ENCODE data around the gene MAST2. TPM values are rescaled to one million over a fixed set of nuclear protein-coding genes. Genes with fewer than 3 reads are reported as not detected.

Gene MAST2
- total RNA-seq, 6 experiments from 2014 or later: 27.8 to 40.7 (median 29.7) TPM

- peaks cover 28% of the 10 kb centered on the region for H3K4me1 Mint-ChIP-seq (ENCODE audit: low read depth)
Observed at GRCh38 chr1:45998020-45998617, 194.7 kb downstream of the MAST2 start.

DNA sequence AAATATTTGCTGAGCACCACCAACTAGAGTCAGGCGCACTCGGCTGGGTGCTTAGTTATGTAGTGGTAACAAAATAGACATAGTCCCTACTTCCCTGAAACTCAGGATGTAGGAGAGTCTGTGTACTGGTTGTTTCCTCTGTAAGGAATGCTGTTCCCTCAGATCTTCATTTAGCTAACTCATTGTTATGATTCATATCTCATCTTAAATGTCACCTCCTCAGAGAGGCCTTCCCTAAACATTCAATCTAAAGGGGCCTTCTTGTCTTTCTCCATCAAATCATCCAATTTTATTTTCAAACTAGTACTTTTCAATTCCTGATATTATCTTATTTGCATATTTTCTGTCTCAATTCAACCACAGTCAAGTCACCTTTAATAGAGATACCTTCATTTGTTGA is 196.1 kb downstream of the MAST2 start:
- DNase-seq: no peak
- Mint-ChIP-seq H3K36me3 (ENCODE audit: low read depth) (peaks cover 10% of the 10 kb centered on the region), H3K4me1 (ENCODE audit: low read depth) (peaks cover 28% of the 10 kb centered on the region), H3K27me3 (ENCODE audit: insufficient read depth) (peaks cover 3% of the 10 kb centered on the region), H3K27ac (no peak overlapping the region; the same call in 1 of the 2 replicates), H3K9me3 (no peaks in the 10 kb centered on the region; the same call in 1 of the 2 replicates), H3K4me3 (no peak overlapping the region)
- TF ChIP-seq, protein P1, sequence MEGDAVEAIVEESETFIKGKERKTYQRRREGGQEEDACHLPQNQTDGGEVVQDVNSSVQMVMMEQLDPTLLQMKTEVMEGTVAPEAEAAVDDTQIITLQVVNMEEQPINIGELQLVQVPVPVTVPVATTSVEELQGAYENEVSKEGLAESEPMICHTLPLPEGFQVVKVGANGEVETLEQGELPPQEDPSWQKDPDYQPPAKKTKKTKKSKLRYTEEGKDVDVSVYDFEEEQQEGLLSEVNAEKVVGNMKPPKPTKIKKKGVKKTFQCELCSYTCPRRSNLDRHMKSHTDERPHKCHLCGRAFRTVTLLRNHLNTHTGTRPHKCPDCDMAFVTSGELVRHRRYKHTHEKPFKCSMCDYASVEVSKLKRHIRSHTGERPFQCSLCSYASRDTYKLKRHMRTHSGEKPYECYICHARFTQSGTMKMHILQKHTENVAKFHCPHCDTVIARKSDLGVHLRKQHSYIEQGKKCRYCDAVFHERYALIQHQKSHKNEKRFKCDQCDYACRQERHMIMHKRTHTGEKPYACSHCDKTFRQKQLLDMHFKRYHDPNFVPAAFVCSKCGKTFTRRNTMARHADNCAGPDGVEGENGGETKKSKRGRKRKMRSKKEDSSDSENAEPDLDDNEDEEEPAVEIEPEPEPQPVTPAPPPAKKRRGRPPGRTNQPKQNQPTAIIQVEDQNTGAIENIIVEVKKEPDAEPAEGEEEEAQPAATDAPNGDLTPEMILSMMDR (IDR thresholded peaks at IDR 0.05): no peak

More at GRCh38 chr1:45998020-45998617, 194.7 kb downstream of the MAST2 start:
- Mint-ChIP-seq H3K27ac (no peak overlapping the region), H3K4me3 (no peak overlapping the region), H3K27me3 (ENCODE audit: insufficient read depth) (peaks cover 3% of the 10 kb centered on the region), H3K9me3 (no peaks in the 10 kb centered on the region; the same call in 1 of the 2 replicates), H3K36me3 (ENCODE audit: low read depth) (peaks cover 10% of the 10 kb centered on the region)
- DNase-seq: no peak
- TF ChIP-seq, protein P1 (IDR thresholded peaks at IDR 0.05): no peak

GRCh38 chr1:46001081-46001785 is 197.8 kb downstream of the MAST2 start:
- Mint-ChIP-seq H3K27me3 (ENCODE audit: insufficient read depth) (peaks cover 3% of the 10 kb centered on the region), H3K4me3 (no peak overlapping the region), H3K9me3 (no peaks in the 10 kb centered on the region), H3K36me3 (ENCODE audit: low read depth) (peaks cover 8% of the 10 kb centered on the region), H3K4me1 (ENCODE audit: low read depth) (peaks cover 14% of the 10 kb centered on the region; the same call in 1 of the 2 replicates), H3K27ac (no peak overlapping the region)
- DNase-seq: no peak
- TF ChIP-seq, protein P1 (IDR thresholded peaks at IDR 0.05): no peak; the same call in 1 of the 2 replicates

- no peaks in the 10 kb centered on the region; the same call in 1 of the 2 replicates for H3K27me3 Mint-ChIP-seq (ENCODE audit: insufficient read depth)
- peaks cover 18% of the 10 kb centered on the region for H3K36me3 Mint-ChIP-seq (ENCODE audit: low read depth)
- TF ChIP-seq, protein P1 (IDR thresholded peaks at IDR 0.05): no peak
- H3K9me3 Mint-ChIP-seq: no peaks in the 10 kb centered on the region
- no peak overlapping the region for H3K27ac Mint-ChIP-seq
- H3K4me1 Mint-ChIP-seq (ENCODE audit: low read depth): peaks cover 13% of the 10 kb centered on the region; the same call in 1 of the 2 replicates
- DNase-seq: no peak
- H3K4me3 Mint-ChIP-seq: no peak overlapping the region
Observed at GRCh38 chr1:46002551-46003150, 199.2 kb downstream of the MAST2 start.

DNA sequence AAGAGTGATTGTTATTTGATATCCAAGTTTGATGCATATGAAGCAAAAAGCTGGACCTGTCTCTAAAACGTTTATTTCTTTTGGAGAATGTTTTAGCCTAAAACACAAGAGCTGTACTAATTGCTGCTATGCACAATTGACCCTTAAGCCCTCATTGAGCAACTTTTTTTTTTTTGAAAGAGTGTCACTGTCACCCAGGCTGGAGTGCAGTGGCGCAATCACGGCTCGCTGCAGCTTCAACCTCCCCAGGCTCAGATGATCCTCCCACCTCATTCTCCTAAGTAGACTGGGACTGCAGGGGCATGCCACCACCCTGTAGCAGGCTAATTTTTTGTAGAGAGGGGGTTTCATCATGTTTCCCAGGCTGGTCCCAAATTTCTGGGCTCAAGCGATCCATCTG is 199.9 kb downstream of the MAST2 start:
- H3K27ac Mint-ChIP-seq: no peak overlapping the region
- no peak for DNase-seq
- peaks cover 23% of the 10 kb centered on the region for H3K36me3 Mint-ChIP-seq (ENCODE audit: low read depth)
- no peak overlapping the region for H3K4me3 Mint-ChIP-seq
- H3K4me1 Mint-ChIP-seq (ENCODE audit: low read depth): peaks cover 16% of the 10 kb centered on the region; the same call in 1 of the 2 replicates
- H3K27me3 Mint-ChIP-seq (ENCODE audit: insufficient read depth): no peaks in the 10 kb centered on the region; the same call in 1 of the 2 replicates
- TF ChIP-seq, protein P1 (IDR thresholded peaks at IDR 0.05): no peak
- H3K9me3 Mint-ChIP-seq: no peaks in the 10 kb centered on the region

All from HFFc6 (cell line).